GM23338 (cell line): ENCODE results near the gene MKRN1. TPM values are rescaled to one million over a fixed set of nuclear protein-coding genes. Genes with fewer than 3 reads are reported as not detected.

Source experiments
- ATAC-seq: fragments of 200-7000 bp; cut with Tn5 transposase; 3 replicates; pipeline ENCODE4 v1.9.1; 2020
- DNase-seq: peaks from one replicate; pipeline ENCODE4 v3.0.0-alpha.2; 2015; ENCODE audit warnings: low spot score
- H2AFZ ChIP-seq: fragments of 200-600 bp; sonication (generic); 2 replicates; pipeline ENCODE4 v1.8.0; 2016; ENCODE audit warnings: antibody characterized with exemption, mild to moderate bottlenecking, moderate library complexity
- H3F3A ChIP-seq: fragments of 200-600 bp; sonication (generic); replicated peaks from 2 replicates; pipeline ENCODE4 v1.8.0; 2017; ENCODE audit warnings: antibody characterized with exemption, mixed run types, low read depth
- H3K27ac ChIP-seq: fragments of 200-600 bp; sonication (generic); 2 replicates; pipeline ENCODE4 v1.6.1; 2016; ENCODE audit warnings: low read depth
- H3K27me3 ChIP-seq: fragments of 200-600 bp; sonication (generic); 2 replicates; pipeline ENCODE4 v1.8.0; 2016; ENCODE audit warnings: mild to moderate bottlenecking, mixed run types, moderate library complexity; ENCODE audit not compliant: insufficient read depth
- H3K36me3 ChIP-seq: fragments of 200-600 bp; sonication (generic); 2 replicates; pipeline ENCODE4 v1.8.0; 2016; ENCODE audit warnings: mild to moderate bottlenecking; ENCODE audit not compliant: insufficient read depth
- H3K4me1 ChIP-seq: fragments of 200-600 bp; sonication (generic); 2 replicates; pipeline ENCODE4 v1.8.0; 2016; ENCODE audit warnings: mild to moderate bottlenecking, moderate library complexity; ENCODE audit not compliant: insufficient read depth
- H3K4me2 ChIP-seq: fragments of 200-600 bp; sonication (generic); 2 replicates; pipeline ENCODE4 v1.7.1; 2017; ENCODE audit warnings: mixed run types
- H3K4me3 ChIP-seq: fragments of 200-600 bp; sonication (generic); 2 replicates; pipeline ENCODE4 v1.6.1; 2016; ENCODE audit warnings: mixed run types
- H3K79me2 ChIP-seq: fragments of 200-600 bp; sonication (generic); replicated peaks from 2 replicates; pipeline ENCODE4 v1.8.0; 2017; ENCODE audit warnings: mild to moderate bottlenecking; ENCODE audit not compliant: insufficient read depth
- H3K9me2 ChIP-seq: fragments of 200-600 bp; sonication (generic); 2 replicates; pipeline ENCODE4 v1.8.0; 2017; ENCODE audit not compliant: insufficient read depth
- H4K20me1 ChIP-seq: fragments of 200-600 bp; sonication (generic); replicated peaks from 2 replicates; pipeline ENCODE4 v1.8.0; 2017; ENCODE audit warnings: mild to moderate bottlenecking; ENCODE audit not compliant: insufficient read depth
- H3K27ac Mint-ChIP-seq: 2 replicates; pipeline ENCODE4 v1.8.0; 2020; ENCODE audit warnings: inconsistent platforms, mild to moderate bottlenecking, moderate library complexity, mixed read lengths
- H3K27me3 Mint-ChIP-seq: 3 replicates; pipeline ENCODE4 v1.8.0; 2022; ENCODE audit warnings: low read depth, mild to moderate bottlenecking, moderate library complexity, mixed read lengths, inconsistent platforms; ENCODE audit not compliant: insufficient read depth, poor library complexity
- H3K36me3 Mint-ChIP-seq: 3 replicates; pipeline ENCODE4 v1.8.0; 2021; ENCODE audit warnings: low read depth, mild to moderate bottlenecking, inconsistent platforms, moderate library complexity, mixed read lengths
- H3K4me1 Mint-ChIP-seq: 3 replicates; pipeline ENCODE4 v1.8.0; 2020; ENCODE audit warnings: mild to moderate bottlenecking, inconsistent platforms, mixed read lengths
- H3K4me3 Mint-ChIP-seq: 3 replicates; pipeline ENCODE4 v1.8.0; 2021; ENCODE audit warnings: moderate library complexity, mild to moderate bottlenecking, inconsistent platforms, mixed read lengths
- H3K9me3 Mint-ChIP-seq: 3 replicates; pipeline ENCODE4 v1.8.0; 2020; ENCODE audit warnings: moderate library complexity, mild to moderate bottlenecking, inconsistent platforms, mixed read lengths
- CTCF ChIP-seq, 2 experiments: fragments of 200-600 bp in 1 of 2; sonication (generic) in 1 of 2; conservative IDR thresholded peaks; 2 replicates each; pipeline versions ENCODE4 v1.5.1 to v1.6.1; 2016 to 2017; ENCODE audit warnings: antibody characterized with exemption in 2 of 2, low read depth in 2 of 2, mild to moderate bottlenecking in 2 of 2, moderate library complexity in 1 of 2
- EZH2 ChIP-seq: fragments of 200-600 bp; sonication (generic); IDR thresholded peaks from one replicate; pipeline ENCODE4 v1.8.0; 2017; ENCODE audit warnings: antibody characterized with exemption, mild to moderate bottlenecking, low read depth; ENCODE audit not compliant: unreplicated experiment
- JUNB ChIP-seq: IDR thresholded peaks from one replicate; pipeline ENCODE4 v1.6.1; 2016; ENCODE audit warnings: antibody characterized with exemption; ENCODE audit not compliant: unreplicated experiment
- NANOG ChIP-seq: IDR thresholded peaks from 2 replicates; pipeline ENCODE4 v1.6.1; 2016; ENCODE audit warnings: antibody characterized with exemption, borderline replicate concordance
- POLR2AphosphoS5 ChIP-seq: IDR thresholded peaks from 2 replicates; pipeline ENCODE4 v1.6.1; 2016; ENCODE audit warnings: antibody characterized with exemption, low read depth
- STAT1 ChIP-seq: IDR thresholded peaks from one replicate; pipeline ENCODE4 v1.6.1; 2016; ENCODE audit warnings: antibody characterized with exemption; ENCODE audit not compliant: unreplicated experiment
- ZNF331 ChIP-seq: fragments of 250-450 bp; sonication (Bioruptor Pico); IDR thresholded peaks from 2 replicates; pipeline ENCODE4 v1.5.0; 2020; ENCODE audit warnings: low read depth, mild to moderate bottlenecking, moderate library complexity
- polyA plus RNA-seq: library from polyadenylated mRNA; unstranded; fragments of >200 nt; fragmentation: Nextera tagmentation; extraction: Ambion mirVana; gene quantifications from 2 replicates; pipeline ENCODE4 v1.2.1, GENCODE V29; 2016
- total RNA-seq: library from RNA; depleted of rRNA; stranded (reverse); fragments of >200 nt; shearing (Covaris generic); gene quantifications from 2 replicates; pipeline ENCODE4 v1.2.3, GENCODE V29; 2014
- TF ChIP-seq, protein P1 (sequence below): fragments of 250-450 bp; sonication (Bioruptor Pico); IDR thresholded peaks from 2 replicates; pipeline ENCODE4 v1.5.0; 2020; ENCODE audit warnings: mild to moderate bottlenecking, moderate library complexity

The MKRN1 gene
- total and polyA plus RNA-seq, 2 experiments from 2014 or later = 65.0 to 86.8 TPM

- TF ChIP-seq, protein P1, sequence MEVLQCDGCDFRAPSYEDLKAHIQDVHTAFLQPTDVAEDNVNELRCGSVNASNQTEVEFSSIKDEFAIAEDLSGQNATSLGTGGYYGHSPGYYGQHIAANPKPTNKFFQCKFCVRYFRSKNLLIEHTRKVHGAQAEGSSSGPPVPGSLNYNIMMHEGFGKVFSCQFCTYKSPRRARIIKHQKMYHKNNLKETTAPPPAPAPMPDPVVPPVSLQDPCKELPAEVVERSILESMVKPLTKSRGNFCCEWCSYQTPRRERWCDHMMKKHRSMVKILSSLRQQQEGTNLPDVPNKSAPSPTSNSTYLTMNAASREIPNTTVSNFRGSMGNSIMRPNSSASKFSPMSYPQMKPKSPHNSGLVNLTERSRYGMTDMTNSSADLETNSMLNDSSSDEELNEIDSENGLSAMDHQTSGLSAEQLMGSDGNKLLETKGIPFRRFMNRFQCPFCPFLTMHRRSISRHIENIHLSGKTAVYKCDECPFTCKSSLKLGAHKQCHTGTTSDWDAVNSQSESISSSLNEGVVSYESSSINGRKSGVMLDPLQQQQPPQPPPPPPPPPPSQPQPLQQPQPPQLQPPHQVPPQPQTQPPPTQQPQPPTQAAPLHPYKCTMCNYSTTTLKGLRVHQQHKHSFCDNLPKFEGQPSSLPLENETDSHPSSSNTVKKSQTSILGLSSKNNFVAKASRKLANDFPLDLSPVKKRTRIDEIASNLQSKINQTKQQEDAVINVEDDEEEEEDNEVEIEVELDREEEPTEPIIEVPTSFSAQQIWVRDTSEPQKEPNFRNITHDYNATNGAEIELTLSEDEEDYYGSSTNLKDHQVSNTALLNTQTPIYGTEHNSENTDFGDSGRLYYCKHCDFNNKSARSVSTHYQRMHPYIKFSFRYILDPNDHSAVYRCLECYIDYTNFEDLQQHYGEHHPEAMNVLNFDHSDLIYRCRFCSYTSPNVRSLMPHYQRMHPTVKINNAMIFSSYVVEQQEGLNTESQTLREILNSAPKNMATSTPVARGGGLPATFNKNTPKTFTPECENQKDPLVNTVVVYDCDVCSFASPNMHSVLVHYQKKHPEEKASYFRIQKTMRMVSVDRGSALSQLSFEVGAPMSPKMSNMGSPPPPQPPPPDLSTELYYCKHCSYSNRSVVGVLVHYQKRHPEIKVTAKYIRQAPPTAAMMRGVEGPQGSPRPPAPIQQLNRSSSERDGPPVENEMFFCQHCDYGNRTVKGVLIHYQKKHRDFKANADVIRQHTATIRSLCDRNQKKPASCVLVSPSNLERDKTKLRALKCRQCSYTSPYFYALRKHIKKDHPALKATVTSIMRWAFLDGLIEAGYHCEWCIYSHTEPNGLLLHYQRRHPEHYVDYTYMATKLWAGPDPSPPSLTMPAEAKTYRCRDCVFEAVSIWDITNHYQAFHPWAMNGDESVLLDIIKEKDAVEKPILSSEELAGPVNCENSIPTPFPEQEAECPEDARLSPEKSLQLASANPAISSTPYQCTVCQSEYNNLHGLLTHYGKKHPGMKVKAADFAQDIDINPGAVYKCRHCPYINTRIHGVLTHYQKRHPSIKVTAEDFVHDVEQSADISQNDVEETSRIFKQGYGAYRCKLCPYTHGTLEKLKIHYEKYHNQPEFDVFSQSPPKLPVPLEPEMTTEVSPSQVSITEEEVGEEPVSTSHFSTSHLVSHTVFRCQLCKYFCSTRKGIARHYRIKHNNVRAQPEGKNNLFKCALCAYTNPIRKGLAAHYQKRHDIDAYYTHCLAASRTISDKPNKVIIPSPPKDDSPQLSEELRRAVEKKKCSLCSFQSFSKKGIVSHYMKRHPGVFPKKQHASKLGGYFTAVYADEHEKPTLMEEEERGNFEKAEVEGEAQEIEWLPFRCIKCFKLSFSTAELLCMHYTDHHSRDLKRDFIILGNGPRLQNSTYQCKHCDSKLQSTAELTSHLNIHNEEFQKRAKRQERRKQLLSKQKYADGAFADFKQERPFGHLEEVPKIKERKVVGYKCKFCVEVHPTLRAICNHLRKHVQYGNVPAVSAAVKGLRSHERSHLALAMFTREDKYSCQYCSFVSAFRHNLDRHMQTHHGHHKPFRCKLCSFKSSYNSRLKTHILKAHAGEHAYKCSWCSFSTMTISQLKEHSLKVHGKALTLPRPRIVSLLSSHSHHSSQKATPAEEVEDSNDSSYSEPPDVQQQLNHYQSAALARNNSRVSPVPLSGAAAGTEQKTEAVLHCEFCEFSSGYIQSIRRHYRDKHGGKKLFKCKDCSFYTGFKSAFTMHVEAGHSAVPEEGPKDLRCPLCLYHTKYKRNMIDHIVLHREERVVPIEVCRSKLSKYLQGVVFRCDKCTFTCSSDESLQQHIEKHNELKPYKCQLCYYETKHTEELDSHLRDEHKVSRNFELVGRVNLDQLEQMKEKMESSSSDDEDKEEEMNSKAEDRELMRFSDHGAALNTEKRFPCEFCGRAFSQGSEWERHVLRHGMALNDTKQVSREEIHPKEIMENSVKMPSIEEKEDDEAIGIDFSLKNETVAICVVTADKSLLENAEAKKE (CRISPR knock-in tag) = no peak
- TF ChIP-seq ZNF331 (CRISPR knock-in tag) (no peak), JUNB (no peak), CTCF (conservative IDR thresholded peaks at IDR 0.05; ENCODE audit: low read depth in 2 of 2) (no peak), NANOG (no peak), POLR2AphosphoS5 (no peak)
These were observed 16.3 kb upstream of the MKRN1 start (continued) for GRCh38 chr7:140495514-140496097.

- ATAC-seq (no peak), DNase-seq (no peak)
- H3K27me3 Mint-ChIP-seq = peaks cover 8% of the 10 kb centered on the region
- TF ChIP-seq, protein P1 (CRISPR knock-in tag) = no peak
- TF ChIP-seq JUNB (no peak), STAT1 (no peak), EZH2 (no peak)
These were observed 15.6 kb upstream of the MKRN1 start for GRCh38 chr7:140494867-140495266.

More at GRCh38 chr7:140494867-140495266, 15.6 kb upstream of the MKRN1 start:
- Histone ChIP-seq H3K4me2 (no peak overlapping the region), H3K36me3 (no peaks in the 10 kb centered on the region), H3F3A (no peaks in the 10 kb centered on the region), H3K27ac (no peak overlapping the region), H3K4me3 (no peak overlapping the region), H3K79me2 (no peaks in the 10 kb centered on the region), H3K9me2 (no peaks in the 10 kb centered on the region), H2AFZ (peak overlapping the region; percentile 28; the same call in 1 of the 2 replicates), H3K27me3 (no peaks in the 10 kb centered on the region), H3K4me1 (no peaks in the 10 kb centered on the region), H4K20me1 (no peaks in the 10 kb centered on the region)
- Mint-ChIP-seq H3K36me3 (no peaks in the 10 kb centered on the region), H3K27ac (no peak overlapping the region), H3K4me1 (no peaks in the 10 kb centered on the region), H3K9me3 (no peaks in the 10 kb centered on the region), H3K4me3 (no peak overlapping the region)
